GM12878 (cell line): ENCODE results near the gene PDXP. TPM values are rescaled to one million over a fixed set of nuclear protein-coding genes. Genes with fewer than 3 reads are reported as not detected.
A peak's percentile ranks its signal among the peaks of the same experiment; 100 is the strongest.

Experiments used
- ATF2 ChIP-seq: IDR thresholded peaks from 2 replicates; pipeline ENCODE4 v1.6.1; 2012; ENCODE audit warnings: low read length, inconsistent platforms
- CBFB ChIP-seq: IDR thresholded peaks from 2 replicates; pipeline ENCODE4 v1.6.1; 2016; ENCODE audit warnings: antibody characterized with exemption, low read depth
- CHD1 ChIP-seq: IDR thresholded peaks from 2 replicates; pipeline ENCODE4 v1.6.1; 2012; ENCODE audit warnings: low read depth, low read length, improper control_type of control experiment
- CUX1 ChIP-seq: IDR thresholded peaks from 2 replicates; pipeline ENCODE4 v1.6.1; 2012; ENCODE audit warnings: improper control_type of control experiment, low read depth, low read length; ENCODE audit not compliant: insufficient replicate concordance
- ESRRA ChIP-seq: IDR thresholded peaks from 2 replicates; pipeline ENCODE4 v1.6.1; 2012; ENCODE audit warnings: mild to moderate bottlenecking, low read length, improper control_type of control experiment
- FOXK2 ChIP-seq: fragments of 450-650 bp; IDR thresholded peaks from 2 replicates; pipeline ENCODE4 v1.6.1; 2017; ENCODE audit warnings: mild to moderate bottlenecking, moderate library complexity
- GABPA ChIP-seq: IDR thresholded peaks from 2 replicates; pipeline ENCODE4 v1.6.1; 2014; ENCODE audit warnings: antibody characterized with exemption, low read depth, mild to moderate bottlenecking, inconsistent platforms
- HDAC2 ChIP-seq: fragments of 200-600 bp; sonication (generic); IDR thresholded peaks from 2 replicates; pipeline ENCODE4 v1.6.1; 2017
- HDGF ChIP-seq: fragments of 450-650 bp; IDR thresholded peaks from 2 replicates; pipeline ENCODE4 v1.6.1; 2016; ENCODE audit warnings: antibody characterized with exemption
- IKZF1 ChIP-seq: fragments of 450-650 bp; conservative IDR thresholded peaks from 2 replicates; pipeline ENCODE4 v1.6.1; 2017; ENCODE audit warnings: antibody characterized with exemption, mild to moderate bottlenecking
- IRF4 ChIP-seq: IDR thresholded peaks from 2 replicates; pipeline ENCODE4 v1.6.1; 2011; ENCODE audit warnings: low read depth, low read length
- JUND ChIP-seq: IDR thresholded peaks from 2 replicates; pipeline ENCODE4 v1.6.1; 2012; ENCODE audit warnings: low read depth, mild to moderate bottlenecking, low read length, improper control_type of control experiment, moderate library complexity
- KLF5 ChIP-seq: fragments of 450-650 bp; IDR thresholded peaks from 2 replicates; pipeline ENCODE4 v1.6.1; 2014; ENCODE audit warnings: mild to moderate bottlenecking; ENCODE audit not compliant: partially characterized antibody
- MYB ChIP-seq: fragments of 150-350 bp; IDR thresholded peaks from 2 replicates; pipeline ENCODE4 v1.6.1; 2014; ENCODE audit warnings: mild to moderate bottlenecking, low read depth, low read length, borderline replicate concordance
- NFYB ChIP-seq: IDR thresholded peaks from 2 replicates; pipeline ENCODE4 v1.6.1; 2011; ENCODE audit warnings: low read depth, mild to moderate bottlenecking, low read length, improper control_type of control experiment, moderate library complexity; ENCODE audit not compliant: insufficient read depth
- NRF1 ChIP-seq: conservative IDR thresholded peaks from 2 replicates; pipeline ENCODE4 v1.6.1; 2011; ENCODE audit warnings: mild to moderate bottlenecking, low read depth, low read length, improper control_type of control experiment
- PAX5 ChIP-seq: IDR thresholded peaks from 2 replicates; pipeline ENCODE4 v1.6.1; 2011; ENCODE audit warnings: low read depth, low read length, borderline replicate concordance
- POLR2AphosphoS5 ChIP-seq: IDR thresholded peaks from 2 replicates; pipeline ENCODE4 v1.6.1; 2011; ENCODE audit warnings: mild to moderate bottlenecking, low read length, inconsistent platforms
- SMC3 ChIP-seq: IDR thresholded peaks from 2 replicates; pipeline ENCODE4 v1.6.1; 2011; ENCODE audit warnings: low read length, improper control_type of control experiment, borderline replicate concordance
- TARDBP ChIP-seq: IDR thresholded peaks from 2 replicates; pipeline ENCODE4 v1.6.1; 2016; ENCODE audit warnings: borderline replicate concordance
- WRNIP1 ChIP-seq: IDR thresholded peaks from 2 replicates; pipeline ENCODE4 v1.6.1; 2011; ENCODE audit warnings: low read depth, low read length, improper control_type of control experiment, borderline replicate concordance
- ZBED1 ChIP-seq: IDR thresholded peaks from 2 replicates; pipeline ENCODE4 v1.6.1; 2016; ENCODE audit warnings: borderline replicate concordance
- ZNF217 ChIP-seq: fragments of 450-650 bp; IDR thresholded peaks from 2 replicates; pipeline ENCODE4 v1.6.1; 2017; ENCODE audit warnings: antibody characterized with exemption, mild to moderate bottlenecking
- polyA plus RNA-seq, 11 experiments: library from polyadenylated mRNA; depleted of rRNA in 4 of 11; unstranded in 6 of 11; stranded (reverse) in 5 of 11; fragments of >200 nt; fragmentation: Nextera tagmentation in 4 of 11; fragmentation: Illumina TruSeq in 1 of 11; extraction: Ambion mirVana in 4 of 11; extraction: Trizol in 1 of 11; gene quantifications; 1 replicate in 1 of 11; 2 replicates in 10 of 11; pipeline versions ENCODE4 v1.2.1 to v1.2.3, GENCODE V29; 2011 to 2016; ENCODE audit warnings: inconsistent platforms in 2 of 11, missing spikeins in 2 of 11, low read depth in 1 of 11
- total RNA-seq, 4 experiments: library from RNA; depleted of rRNA in 3 of 4; stranded (reverse); fragments of >200 nt in 3 of 4; fragmentation: Illumina TruSeq in 1 of 4; extraction: Trizol in 1 of 4; gene quantifications; 2 replicates each; pipeline versions ENCODE4 v1.2.1 to v1.2.3, GENCODE V29; 2013 to 2021
- TF ChIP-seq, protein P1 (sequence below): fragments of 450-650 bp; conservative IDR thresholded peaks from 2 replicates; pipeline ENCODE4 v1.6.1; 2017; ENCODE audit warnings: mild to moderate bottlenecking, moderate library complexity

The PDXP gene
- total and polyA plus RNA-seq, 10 of the 15 experiments (the other 5 are each of a cell fraction or from before 2014, with no cell fraction given): 4.4 to 56.7 (median 34.6) TPM

DNA sequence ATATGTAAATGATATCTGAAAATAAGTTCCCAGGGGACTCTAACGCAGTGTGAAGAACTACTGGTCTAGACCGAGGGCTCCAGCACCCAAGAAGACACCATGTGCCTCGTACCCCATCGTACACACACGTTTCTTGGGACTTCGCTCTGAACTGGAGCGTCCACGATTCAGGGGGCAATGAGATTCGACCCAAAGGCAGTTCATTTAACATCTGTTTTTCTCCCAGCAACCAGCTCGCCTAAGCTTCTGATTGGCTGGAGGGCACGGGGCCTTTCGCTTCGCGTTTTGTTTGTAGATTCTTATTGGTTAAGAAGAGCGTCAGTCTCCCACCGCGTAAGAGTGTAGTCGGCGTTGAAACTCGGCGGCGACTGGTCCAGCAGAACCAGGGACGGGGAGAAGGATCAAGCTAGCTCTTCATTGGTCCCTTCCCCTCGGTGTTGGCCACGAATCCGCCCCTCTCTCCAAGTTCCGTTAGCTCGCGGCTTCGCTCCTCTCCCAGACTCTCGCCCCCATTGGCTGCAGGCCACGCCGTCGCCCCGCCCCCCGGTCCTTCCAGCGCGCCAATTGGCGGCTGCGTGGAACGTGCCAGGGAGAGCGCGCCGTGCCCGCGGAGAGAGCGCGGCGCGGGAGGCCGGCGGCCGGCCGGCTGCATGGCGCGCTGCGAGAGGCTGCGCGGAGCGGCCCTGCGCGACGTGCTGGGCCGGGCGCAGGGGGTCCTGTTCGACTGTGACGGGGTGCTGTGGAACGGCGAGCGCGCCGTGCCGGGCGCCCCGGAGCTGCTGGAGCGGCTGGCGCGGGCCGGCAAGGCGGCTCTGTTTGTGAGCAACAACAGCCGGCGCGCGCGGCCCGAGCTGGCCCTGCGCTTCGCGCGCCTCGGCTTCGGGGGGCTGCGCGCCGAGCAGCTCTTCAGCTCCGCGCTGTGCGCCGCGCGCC lies at the start of gene PDXP (continued):
- peak; percentile 61 for TF ChIP-seq IKZF1
- no peak for TF ChIP-seq PAX5
- no peak for TF ChIP-seq CUX1
- no peak for TF ChIP-seq HDAC2
- TF ChIP-seq MYB: no peak
- no peak for TF ChIP-seq CBFB
- no peak for TF ChIP-seq FOXK2
- TF ChIP-seq GABPA: no peak
- peak; percentile 68; the same call in 1 of the 2 replicates for TF ChIP-seq ZNF217
- peak; percentile 96 for TF ChIP-seq NFYB
- TF ChIP-seq ATF2: no peak
- TF ChIP-seq HDGF: peak; percentile 90
- TF ChIP-seq NRF1: no peak
- peak; percentile 58; the same call in 1 of the 2 replicates for TF ChIP-seq POLR2AphosphoS5
- TF ChIP-seq TARDBP: no peak
- no peak for TF ChIP-seq WRNIP1
- TF ChIP-seq JUND: no peak
- TF ChIP-seq IRF4: no peak
- no peak for TF ChIP-seq ZBED1
- no peak for TF ChIP-seq CHD1
- no peak for TF ChIP-seq SMC3
- TF ChIP-seq KLF5: peak; percentile 55
- TF ChIP-seq, protein P1, sequence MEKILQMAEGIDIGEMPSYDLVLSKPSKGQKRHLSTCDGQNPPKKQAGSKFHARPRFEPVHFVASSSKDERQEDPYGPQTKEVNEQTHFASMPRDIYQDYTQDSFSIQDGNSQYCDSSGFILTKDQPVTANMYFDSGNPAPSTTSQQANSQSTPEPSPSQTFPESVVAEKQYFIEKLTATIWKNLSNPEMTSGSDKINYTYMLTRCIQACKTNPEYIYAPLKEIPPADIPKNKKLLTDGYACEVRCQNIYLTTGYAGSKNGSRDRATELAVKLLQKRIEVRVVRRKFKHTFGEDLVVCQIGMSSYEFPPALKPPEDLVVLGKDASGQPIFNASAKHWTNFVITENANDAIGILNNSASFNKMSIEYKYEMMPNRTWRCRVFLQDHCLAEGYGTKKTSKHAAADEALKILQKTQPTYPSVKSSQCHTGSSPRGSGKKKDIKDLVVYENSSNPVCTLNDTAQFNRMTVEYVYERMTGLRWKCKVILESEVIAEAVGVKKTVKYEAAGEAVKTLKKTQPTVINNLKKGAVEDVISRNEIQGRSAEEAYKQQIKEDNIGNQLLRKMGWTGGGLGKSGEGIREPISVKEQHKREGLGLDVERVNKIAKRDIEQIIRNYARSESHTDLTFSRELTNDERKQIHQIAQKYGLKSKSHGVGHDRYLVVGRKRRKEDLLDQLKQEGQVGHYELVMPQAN: peak; percentile 95
- TF ChIP-seq ESRRA: no peak
